RWPE2 (cell line): Measurements from ENCODE around the gene TP73.

ENCODE experiments used
- ATAC-seq: fragments of 200-7000 bp; cut with Tn5 transposase; 3 replicates; pipeline ENCODE4 v1.9.1; 2021; ENCODE audit warnings: low read depth
- DNase-seq: peaks from one replicate; pipeline ENCODE4 v3.0.0-alpha.2; 2020; ENCODE audit warnings: low spot score
- H3K27ac ChIP-seq: fragments of 450-650 bp; 2 replicates; pipeline ENCODE4 v1.5.1; 2017; ENCODE audit warnings: mild to moderate bottlenecking; ENCODE audit not compliant: poor library complexity, severe bottlenecking
- H3K27me3 ChIP-seq: fragments of 250-450 bp; sonication (Bioruptor Pico); 2 replicates; pipeline ENCODE4 v1.5.1; 2021; ENCODE audit warnings: mild to moderate bottlenecking, moderate library complexity; ENCODE audit not compliant: insufficient read depth, poor library complexity, severe bottlenecking
- H3K36me3 ChIP-seq: fragments of 250-450 bp; sonication (Bioruptor Pico); 2 replicates; pipeline ENCODE4 v1.5.1; 2020; ENCODE audit warnings: low read depth, mild to moderate bottlenecking, moderate library complexity
- H3K4me1 ChIP-seq: fragments of 250-450 bp; sonication (Bioruptor Pico); 2 replicates; pipeline ENCODE4 v1.5.1; 2021; ENCODE audit warnings: mild to moderate bottlenecking, moderate library complexity; ENCODE audit not compliant: insufficient read depth, poor library complexity, severe bottlenecking
- H3K4me3 ChIP-seq: fragments of 250-450 bp; sonication (Bioruptor Pico); 2 replicates; pipeline ENCODE4 v1.5.1; 2021; ENCODE audit warnings: mild to moderate bottlenecking, moderate library complexity; ENCODE audit not compliant: severe bottlenecking
- H3K9me3 ChIP-seq: fragments of 250-450 bp; sonication (Bioruptor Pico); 2 replicates; pipeline ENCODE4 v1.5.1; 2021; ENCODE audit warnings: mild to moderate bottlenecking, moderate library complexity; ENCODE audit not compliant: severe bottlenecking
- CTCF ChIP-seq: fragments of 450-650 bp; IDR thresholded peaks from one replicate; pipeline ENCODE4 v1.5.1; 2017; ENCODE audit warnings: mild to moderate bottlenecking, moderate library complexity; ENCODE audit not compliant: poor library complexity, severe bottlenecking

Gene TP73

GRCh38 chr1:3740042-3740441 lies 87.7 kb downstream of the TP73 start:
- ATAC-seq: no peak
- no peaks in the 10 kb centered on the region for H3K27me3 ChIP-seq
- H3K4me3 ChIP-seq: no peak overlapping the region
- no peak for DNase-seq
- no peak overlapping the region for H3K27ac ChIP-seq
- TF ChIP-seq CTCF: no peak
- peaks cover 57% of the 10 kb centered on the region for H3K36me3 ChIP-seq
- H3K4me1 ChIP-seq: no peaks in the 10 kb centered on the region
- H3K9me3 ChIP-seq: no peaks in the 10 kb centered on the region

GRCh38 chr1:3740752-3741151 lies 88.4 kb downstream of the TP73 start:
- no peak for TF ChIP-seq CTCF
- Histone ChIP-seq H3K4me1 (no peaks in the 10 kb centered on the region), H3K9me3 (no peaks in the 10 kb centered on the region), H3K36me3 (peaks cover 57% of the 10 kb centered on the region), H3K4me3 (no peak overlapping the region), H3K27me3 (no peaks in the 10 kb centered on the region), H3K27ac (no peak overlapping the region)
- peak; percentile 51 for DNase-seq
- no peak for ATAC-seq

GRCh38 chr1:3741566-3742438 lies 89.5 kb downstream of the TP73 start:
- no peaks in the 10 kb centered on the region for H3K9me3 ChIP-seq
- no peaks in the 10 kb centered on the region for H3K4me1 ChIP-seq
- TF ChIP-seq CTCF: no peak
- peak; percentile 35 for DNase-seq
- H3K4me3 ChIP-seq: no peak overlapping the region
- H3K27me3 ChIP-seq: no peaks in the 10 kb centered on the region
- peaks cover 52% of the 10 kb centered on the region for H3K36me3 ChIP-seq
- no peak overlapping the region for H3K27ac ChIP-seq
- no peak for ATAC-seq

- Histone ChIP-seq H3K9me3 (no peaks in the 10 kb centered on the region), H3K4me1 (no peaks in the 10 kb centered on the region), H3K4me3 (no peak overlapping the region), H3K36me3 (peaks cover 44% of the 10 kb centered on the region), H3K27me3 (no peaks in the 10 kb centered on the region), H3K27ac (no peak overlapping the region)
- ATAC-seq (no peak), DNase-seq (peak; percentile 55)
- TF ChIP-seq CTCF: no peak
These were observed 90.4 kb downstream of the TP73 start for GRCh38 chr1:3742439-3743298.
